ENCODE measurements around the gene SNX4. TPM values are rescaled to one million over a fixed set of nuclear protein-coding genes. Genes with fewer than 3 reads are reported as not detected.

SNX4 gene
- total and polyA plus RNA-seq, 2 of the 4 experiments (the other 2 are of a cell fraction): 10.7 to 25.6 TPM

- Histone ChIP-seq H3K56ac (ENCODE audit: extremely low read depth, insufficient read depth, low read length) (no peak overlapping the region), H3K9me3 (ENCODE audit: control insufficient read depth, insufficient read depth, low read length) (no peaks in the 10 kb centered on the region), H2BK120ac (ENCODE audit: low read depth, low read length) (no peak overlapping the region), H3K4me2 (ENCODE audit: low read depth, low read length) (no peak overlapping the region), H3K79me1 (ENCODE audit: low read depth in 1 of 2, low read length in 2 of 2) (peaks cover 26 to 78% of the 10 kb centered on the region in 2 experiments), H2BK20ac (ENCODE audit: low read depth, low read length) (no peak overlapping the region), H3K18ac (ENCODE audit: low read depth, low read length) (no peak overlapping the region), H3K27me3 (ENCODE audit: control insufficient read depth, insufficient read depth, low read length) (no peaks in the 10 kb centered on the region), H3K36me3 (ENCODE audit: control insufficient read depth, insufficient read depth, low read length) (peaks cover 19% of the 10 kb centered on the region), H2AK5ac (ENCODE audit: low read depth, low read length) (no peak overlapping the region), H3K4me3 (ENCODE audit: insufficient read depth, low read depth, low read length) (no peak overlapping the region), H3K14ac (replicated peaks; ENCODE audit: low read depth, low read length) (no peak overlapping the region), H2BK15ac (ENCODE audit: low read depth, low read length) (no peak overlapping the region), H3K9ac (ENCODE audit: low read depth, low read length) (no peak overlapping the region), H3K9me1 (ENCODE audit: insufficient read depth, low read length) (peaks cover 7% of the 10 kb centered on the region; the same call in 1 of the 2 replicates), H3K4ac (ENCODE audit: low read depth, low read length) (no peak overlapping the region), H4K8ac (ENCODE audit: low read depth in 2 of 2, low read length in 2 of 2) (no peak overlapping the region), H2BK5ac (ENCODE audit: low read depth, low read length, poor library complexity, severe bottlenecking) (no peak overlapping the region), H4K5ac (ENCODE audit: low read depth, low read length) (no peak overlapping the region), H4K20me1 (ENCODE audit: insufficient read depth, low read length) (peaks cover 39% of the 10 kb centered on the region; the same call in 1 of the 2 replicates), H4K91ac (ENCODE audit: insufficient read depth, low read depth, low read length) (no peak overlapping the region), H3K4me1 (ENCODE audit: control insufficient read depth, insufficient read depth, low read length) (peaks cover 5% of the 10 kb centered on the region; the same call in 1 of the 2 replicates), H3K27ac (ENCODE audit: insufficient read depth, low read length) (no peak overlapping the region), H3K23ac (ENCODE audit: low read depth, low read length) (no peak overlapping the region), H2AK9ac (replicated peaks; ENCODE audit: low read depth, low read length, poor library complexity) (no peak overlapping the region), H2AFZ (replicated peaks; ENCODE audit: low read length, poor library complexity) (no peak overlapping the region)
- intact Hi-C loops (cut with micrococcal nuclease) (no loop called here), dilution Hi-C loops (cut with HindIII; ENCODE audit: low sequenced_read_pairs, unreplicated experiment) (no loop called here), in situ Hi-C loops (cut with MboI; ENCODE audit: low sequenced_read_pairs) (no loop called here)
- ChIA-PET CTCF (no interaction called here), POLR2A (ENCODE audit: unreplicated experiment) (no interaction called here)
- BruUV-seq (replicated peaks): no TSS peak
- no peak for DNase-seq
- ATAC-seq (ENCODE audit: low read depth): no peak
- TF ChIP-seq ELK1 (IDR thresholded peaks at IDR 0.05; ENCODE audit: borderline replicate concordance, low read depth, low read length): no peak
- TF ChIP-seq NFE2L2 (IDR thresholded peaks at IDR 0.05; ENCODE audit: low read depth, low read length): no peak
- TF ChIP-seq BHLHE40 (IDR thresholded peaks at IDR 0.05; ENCODE audit: low read depth, low read length): no peak
Measured at GRCh38 chr3:125515421-125515820, 4.6 kb downstream of the SNX4 start.
